Endothelial cell (in vitro differentiated cells): Measurements from ENCODE around the gene SPIN2B. TPM values are rescaled to one million over a fixed set of nuclear protein-coding genes. Genes with fewer than 3 reads are reported as not detected.
"Not testable (repeated sequence)": the region's sequence is repeated elsewhere in the genome, so short reads cannot be mapped to it uniquely, and the experiment has no call there.

Source experiments
- DNase-seq: peaks from one replicate; pipeline ENCODE4 v3.0.0; 2021; ENCODE audit warnings: low spot score
- H3K27ac Mint-ChIP-seq: one replicate; pipeline ENCODE4 v1.8.0; 2021; ENCODE audit warnings: mixed read lengths, inconsistent platforms; ENCODE audit not compliant: unreplicated experiment
- H3K27me3 Mint-ChIP-seq: one replicate; pipeline ENCODE4 v1.8.0; 2021; ENCODE audit warnings: mild to moderate bottlenecking, moderate library complexity, mixed read lengths, inconsistent platforms; ENCODE audit not compliant: unreplicated experiment
- H3K36me3 Mint-ChIP-seq: one replicate; pipeline ENCODE4 v1.8.0; 2021; ENCODE audit warnings: mild to moderate bottlenecking, low read depth, mixed read lengths, inconsistent platforms; ENCODE audit not compliant: unreplicated experiment
- H3K4me1 Mint-ChIP-seq: one replicate; pipeline ENCODE4 v1.8.0; 2021; ENCODE audit warnings: mild to moderate bottlenecking, mixed read lengths, inconsistent platforms; ENCODE audit not compliant: unreplicated experiment
- H3K4me3 Mint-ChIP-seq: one replicate; pipeline ENCODE4 v1.8.0; 2021; ENCODE audit warnings: mild to moderate bottlenecking, mixed read lengths, inconsistent platforms; ENCODE audit not compliant: unreplicated experiment
- H3K9me3 Mint-ChIP-seq: one replicate; pipeline ENCODE4 v1.8.0; 2021; ENCODE audit warnings: mixed read lengths, inconsistent platforms; ENCODE audit not compliant: unreplicated experiment
- CTCF ChIP-seq: fragments of 200-600 bp; sonication (generic); IDR thresholded peaks from one replicate; pipeline ENCODE4 v1.5.0; 2021; ENCODE audit warnings: antibody characterized with exemption; ENCODE audit not compliant: unreplicated experiment
- total RNA-seq: library from RNA; stranded (reverse); fragmentation: NEBNext Ultra II Directional; extraction: Animal tissue kit (Norgen Biotek cat#: 25700); gene quantifications from one replicate; pipeline ENCODE4 v1.2.1, GENCODE V29; 2021; ENCODE audit not compliant: unreplicated experiment

The SPIN2B gene
- total RNA-seq, 1 donor from 2014 or later = 16.5 TPM

- Mint-ChIP-seq H3K4me1 (peaks cover 8% of the 10 kb centered on the region), H3K4me3 (no peak overlapping the region), H3K27ac (no peak overlapping the region), H3K27me3 (no peaks in the 10 kb centered on the region), H3K36me3 (peaks cover 25% of the 10 kb centered on the region), H3K9me3 (no peaks in the 10 kb centered on the region)
- TF ChIP-seq CTCF = no peak
- no peak for DNase-seq
Observed at GRCh38 chrX:57104406-57104805, 16.9 kb downstream of the SPIN2B start.

GRCh38 chrX:57103489-57103888, 17.9 kb downstream of the SPIN2B start:
- no peak overlapping the region for H3K4me3 Mint-ChIP-seq
- TF ChIP-seq CTCF = no peak
- H3K9me3 Mint-ChIP-seq = no peaks in the 10 kb centered on the region
- no peaks in the 10 kb centered on the region for H3K27me3 Mint-ChIP-seq
- peaks cover 8% of the 10 kb centered on the region for H3K4me1 Mint-ChIP-seq
- no peak for DNase-seq
- peaks cover 22% of the 10 kb centered on the region for H3K36me3 Mint-ChIP-seq
- H3K27ac Mint-ChIP-seq = no peak overlapping the region

- not testable (repeated sequence) for H3K27me3 Mint-ChIP-seq, H3K9me3 Mint-ChIP-seq, H3K4me1 Mint-ChIP-seq, H3K27ac Mint-ChIP-seq, H3K4me3 Mint-ChIP-seq, DNase-seq
- H3K36me3 Mint-ChIP-seq = peaks cover 28% of the 10 kb centered on the region
Observed at GRCh38 chrX:57102918-57103317, 18.4 kb downstream of the SPIN2B start.

GRCh38 chrX:57083143-57083542, 38.2 kb downstream of the SPIN2B start:
- Mint-ChIP-seq H3K4me3 (no peak overlapping the region), H3K27me3 (no peaks in the 10 kb centered on the region), H3K4me1 (no peaks in the 10 kb centered on the region), H3K9me3 (no peaks in the 10 kb centered on the region), H3K27ac (no peak overlapping the region), H3K36me3 (peaks cover 19% of the 10 kb centered on the region)
- DNase-seq = no peak
- no peak for TF ChIP-seq CTCF

GRCh38 chrX:57074458-57074857, 46.9 kb downstream of the SPIN2B start:
- Mint-ChIP-seq H3K27ac (no peak overlapping the region), H3K9me3 (no peaks in the 10 kb centered on the region)
- no peak for DNase-seq

More at GRCh38 chrX:57074458-57074857, 46.9 kb downstream of the SPIN2B start:
- no peak overlapping the region for H3K4me3 Mint-ChIP-seq
- H3K27me3 Mint-ChIP-seq = no peaks in the 10 kb centered on the region
- TF ChIP-seq CTCF = no peak
- no peaks in the 10 kb centered on the region for H3K4me1 Mint-ChIP-seq
- H3K36me3 Mint-ChIP-seq = no peaks in the 10 kb centered on the region
